Suppressor macrophage treated with lipopolysaccharide for 1 hour (primary cell): ENCODE measurements around the gene LIPF.
A peak's percentile ranks its signal among the peaks of the same experiment; 100 is the strongest.
"Not testable (repeated sequence)": the region's sequence is repeated elsewhere in the genome, so short reads cannot be mapped to it uniquely, and the experiment has no call there.

Experiments
- DNase-seq, 3 donors: peaks; one replicate each; pipeline ENCODE4 v3.0.0-alpha.2; 2020 to 2022

LIPF gene

DNA sequence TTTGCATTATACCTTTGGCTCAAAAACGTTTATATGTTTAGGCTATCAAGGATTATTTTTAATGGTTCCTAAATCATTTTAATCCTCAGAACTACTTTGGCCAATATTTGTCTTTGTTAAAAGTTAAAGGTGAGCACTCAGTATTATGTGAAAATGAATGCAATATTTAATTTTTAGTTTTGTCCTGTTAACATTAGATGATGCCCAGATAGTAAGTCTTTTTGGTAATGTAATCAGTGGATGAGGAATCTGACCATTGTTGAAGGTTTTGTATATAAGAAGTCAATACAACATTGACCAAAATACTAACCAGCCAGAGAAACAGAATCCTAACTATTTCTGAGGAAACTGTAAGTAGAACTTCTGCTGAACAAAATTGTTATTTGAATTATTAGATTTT lies at the start of gene LIPF:
Gene LIPF, plus strand, starts transcription at position 301 of the 400 bp plus-strand sequence. CDS start 2,856 bp downstream, outside the sequence.
- no peak for DNase-seq

- DNase-seq: no peak
Measured at GRCh38 chr10:88616250-88616977, 47.8 kb upstream of the LIPF start.

GRCh38 chr10:88617772-88618300 lies 46.4 kb upstream of the LIPF start:
- no peak for DNase-seq

- no peak for DNase-seq
Measured at GRCh38 chr10:88618496-88618895, 45.7 kb upstream of the LIPF start.

DNA sequence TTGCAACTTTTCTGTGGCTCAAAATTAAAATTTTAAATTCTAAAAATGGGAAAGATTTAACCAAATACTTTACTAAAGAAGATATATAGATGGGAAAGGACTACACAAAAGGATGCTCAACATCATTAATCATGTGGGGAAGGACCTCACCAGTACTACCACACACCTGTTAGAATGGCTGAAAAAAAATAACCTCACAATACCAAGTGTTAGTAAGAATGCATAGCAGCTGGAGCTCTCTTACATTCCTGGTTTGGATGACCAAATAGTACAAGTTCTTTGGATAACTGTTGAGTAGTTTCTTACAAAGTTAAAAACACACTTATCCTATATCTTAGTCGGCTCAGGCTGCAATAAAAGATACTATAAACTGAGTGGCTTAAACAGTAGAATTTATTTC lies 43.8 kb upstream of the LIPF start:
- DNase-seq: no peak

DNA sequence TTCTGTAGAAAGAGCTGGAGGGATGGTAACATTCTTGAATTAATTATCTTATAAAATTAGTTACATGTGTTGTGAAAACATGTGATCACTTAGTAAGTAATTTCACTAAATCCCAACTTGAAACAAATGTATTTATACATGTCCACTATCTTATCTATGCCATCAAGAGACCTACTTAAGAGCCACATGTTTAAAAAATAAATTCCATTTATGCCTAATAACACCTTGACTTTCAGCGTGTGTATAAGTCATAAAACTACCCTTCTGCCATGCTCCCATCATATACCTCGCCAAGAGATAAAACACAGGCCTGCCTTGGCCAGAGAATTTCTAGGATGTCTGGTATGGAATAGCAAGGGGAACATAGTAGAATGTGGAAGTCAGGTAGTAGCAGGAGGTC lies 40.4 kb upstream of the LIPF start:
- no peak for DNase-seq

- no peak for DNase-seq
Measured at GRCh38 chr10:88624840-88625239, 39.4 kb upstream of the LIPF start.

- no peak for DNase-seq
Measured at GRCh38 chr10:88640186-88640585, 24.1 kb upstream of the LIPF start.

DNA sequence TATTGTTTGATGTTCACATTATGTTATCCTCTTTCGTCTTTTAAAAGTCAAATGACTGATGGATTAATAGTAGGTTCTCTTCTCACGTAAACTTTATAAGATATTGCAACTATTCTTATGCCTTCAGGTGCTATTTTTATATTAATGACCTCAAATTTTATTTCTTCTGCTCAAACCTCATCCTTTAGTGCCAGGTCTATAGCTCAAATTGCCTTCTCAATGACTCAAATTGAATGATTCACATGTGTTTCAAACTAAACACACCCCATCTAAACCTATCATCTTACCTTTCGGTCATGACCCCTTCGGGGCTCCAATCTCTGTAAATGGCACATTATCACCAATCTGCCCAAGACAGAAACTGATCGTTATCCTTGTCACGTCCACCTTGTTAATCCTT lies 22.0 kb upstream of the LIPF start:
- no peak for DNase-seq

GRCh38 chr10:88642963-88643362 lies 21.3 kb upstream of the LIPF start:
- peak; percentile 63 to 88 (median 88) for DNase-seq

DNA sequence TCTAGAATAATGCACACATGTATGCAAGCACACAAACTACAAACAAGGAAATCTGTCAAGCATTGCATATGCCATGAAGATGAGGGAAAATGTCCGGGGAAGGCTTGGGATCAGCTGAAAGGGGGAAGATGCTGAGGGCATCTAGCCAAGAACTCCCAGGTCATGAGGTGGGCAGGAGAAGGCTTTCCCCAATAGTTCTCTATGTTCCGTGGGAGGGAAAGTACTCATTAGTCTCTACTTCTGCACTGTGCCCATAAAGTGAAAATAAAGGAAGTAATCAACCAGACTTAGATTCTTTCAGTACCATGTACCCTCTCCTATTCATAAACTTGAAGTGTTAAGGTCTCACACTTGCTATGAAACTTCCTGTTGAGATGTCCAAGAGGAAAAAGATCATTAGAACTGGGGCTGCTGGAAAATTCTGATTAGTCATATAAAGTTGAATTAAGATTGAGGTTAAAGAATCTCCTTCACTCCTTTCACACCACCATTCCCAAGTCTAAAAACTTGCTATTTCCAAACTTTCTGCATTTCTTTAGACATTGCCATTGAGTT lies 17.1 kb upstream of the LIPF start:
- DNase-seq: peak; percentile 55 to 58 (median 57)

DNA sequence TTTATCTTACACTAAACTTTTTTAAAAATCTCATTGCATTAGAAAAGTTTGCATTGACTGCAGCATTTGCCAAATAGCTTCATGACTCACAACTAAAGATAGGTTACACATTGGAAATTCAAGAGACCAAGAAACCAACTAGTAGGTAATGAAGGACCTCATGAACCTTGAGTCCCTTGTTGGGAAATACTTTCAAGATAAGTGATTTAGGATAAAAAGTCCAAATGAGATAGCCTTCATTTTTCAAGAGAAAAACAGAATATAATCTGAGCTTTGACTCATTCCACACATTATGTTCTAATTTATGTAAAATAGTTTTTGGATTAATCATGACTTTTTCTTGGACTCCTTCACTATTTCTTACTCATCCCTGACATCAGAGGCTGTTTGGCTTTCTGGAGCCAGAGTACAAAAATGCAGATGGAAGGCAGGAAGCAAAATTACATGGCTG lies 13.1 kb upstream of the LIPF start:
- peak; percentile 54 to 69 (median 67) for DNase-seq

DNA sequence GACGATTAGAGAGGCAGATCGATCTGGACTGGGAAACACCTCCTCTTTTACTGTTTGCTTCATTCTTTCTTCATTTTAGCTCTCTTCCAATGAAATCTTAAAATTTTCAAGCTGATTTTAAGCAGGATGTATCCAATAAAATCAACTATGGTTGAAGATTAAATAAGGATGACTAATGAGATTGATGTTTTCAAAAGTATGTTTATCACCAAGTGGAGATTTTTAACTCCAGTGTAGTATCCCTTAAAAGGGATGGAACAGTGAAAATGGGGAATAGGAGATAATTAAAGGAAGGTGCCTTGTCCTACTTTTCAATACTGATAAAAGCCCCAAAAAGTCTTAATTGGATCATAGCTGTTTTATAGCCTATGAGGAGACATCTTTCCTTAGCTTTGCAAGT lies 11.6 kb upstream of the LIPF start:
- no peak for DNase-seq

- DNase-seq: peak in 2 of 3 donors; percentile 7 to 32
Measured at GRCh38 chr10:88657901-88658300, 6.3 kb upstream of the LIPF start.

- no peak for DNase-seq
Measured at GRCh38 chr10:88659725-88660597, 4.3 kb upstream of the LIPF start.

GRCh38 chr10:88660598-88660884 lies 3.7 kb upstream of the LIPF start:
- no peak for DNase-seq

- DNase-seq: no peak
Measured at GRCh38 chr10:88661018-88661417, 3.2 kb upstream of the LIPF start.

- DNase-seq: peak in 1 of 3 donors; percentile 20
Measured at GRCh38 chr10:88661577-88661976, 2.7 kb upstream of the LIPF start.

DNA sequence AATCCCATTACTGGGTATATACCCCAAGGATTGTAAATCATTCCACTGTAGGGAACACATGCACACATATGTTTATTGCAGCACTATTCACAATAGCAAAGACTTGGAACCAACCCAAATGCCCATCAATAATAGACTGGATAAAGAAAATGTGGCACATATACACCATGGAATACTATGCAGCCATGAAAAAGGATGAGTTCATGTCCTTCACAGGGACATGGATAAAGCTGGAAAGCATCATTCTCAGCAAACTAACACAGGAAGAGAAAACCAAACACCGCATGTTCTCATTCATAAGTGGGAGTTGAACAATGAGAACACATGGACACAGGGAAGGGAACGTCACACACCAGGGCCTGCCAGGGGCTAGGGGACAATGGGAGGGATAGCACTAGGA lies 1.1 kb upstream of the LIPF start:
- not testable (repeated sequence) for DNase-seq

DNA sequence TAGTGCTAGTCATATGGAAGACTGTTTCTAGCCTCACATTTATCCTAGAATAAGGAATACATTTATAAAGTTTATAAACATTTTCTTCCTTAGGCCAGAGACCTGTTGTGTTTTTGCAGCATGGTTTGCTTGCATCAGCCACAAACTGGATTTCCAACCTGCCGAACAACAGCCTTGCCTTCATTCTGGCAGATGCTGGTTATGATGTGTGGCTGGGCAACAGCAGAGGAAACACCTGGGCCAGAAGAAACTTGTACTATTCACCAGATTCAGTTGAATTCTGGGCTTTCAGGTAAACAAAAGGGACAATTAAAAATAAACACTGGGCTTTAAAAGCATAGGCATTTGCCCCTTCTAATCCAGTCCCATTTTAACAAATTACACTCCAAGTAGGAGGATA lies 4.2 kb downstream of the LIPF start:
- DNase-seq: no peak

DNA sequence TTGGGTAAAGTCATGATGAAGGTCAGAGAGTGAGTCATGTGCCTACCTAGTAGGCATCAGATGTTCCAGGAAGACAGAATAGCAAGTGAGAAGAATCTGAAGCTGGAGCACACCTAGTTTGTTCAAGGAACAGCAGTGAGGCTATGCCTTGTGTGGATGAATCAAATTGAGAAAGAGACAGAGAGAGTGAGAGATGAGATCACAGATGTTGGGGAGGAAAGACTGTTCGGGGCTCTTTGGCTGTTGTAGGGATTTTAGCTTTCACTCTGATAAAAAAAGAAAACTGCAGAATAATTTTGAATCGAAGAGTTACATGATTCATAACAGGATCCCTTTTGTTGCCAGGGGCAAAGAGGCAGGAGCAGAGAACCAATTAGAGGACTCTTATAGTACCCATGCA lies 6.3 kb downstream of the LIPF start:
- no peak for DNase-seq

DNA sequence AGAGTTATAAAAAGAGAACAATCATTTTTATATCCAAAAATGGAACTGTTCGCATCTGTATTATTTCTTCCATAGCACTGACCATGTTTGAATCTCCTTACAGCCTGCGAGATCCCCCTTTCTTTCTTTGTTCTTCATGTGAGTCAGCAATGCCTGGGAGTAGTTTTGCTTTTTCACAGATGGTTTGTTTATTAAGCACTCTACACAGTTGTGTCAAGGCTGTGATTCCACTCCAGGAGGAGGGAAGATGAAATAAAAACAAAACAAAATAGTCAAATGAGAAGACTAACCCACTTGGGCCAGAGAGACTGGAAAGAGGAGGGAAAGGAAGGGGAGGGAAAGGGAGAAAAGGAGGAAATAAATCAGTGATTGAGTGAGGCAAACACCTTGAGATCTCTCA lies 7.8 kb downstream of the LIPF start:
- DNase-seq: no peak

DNA sequence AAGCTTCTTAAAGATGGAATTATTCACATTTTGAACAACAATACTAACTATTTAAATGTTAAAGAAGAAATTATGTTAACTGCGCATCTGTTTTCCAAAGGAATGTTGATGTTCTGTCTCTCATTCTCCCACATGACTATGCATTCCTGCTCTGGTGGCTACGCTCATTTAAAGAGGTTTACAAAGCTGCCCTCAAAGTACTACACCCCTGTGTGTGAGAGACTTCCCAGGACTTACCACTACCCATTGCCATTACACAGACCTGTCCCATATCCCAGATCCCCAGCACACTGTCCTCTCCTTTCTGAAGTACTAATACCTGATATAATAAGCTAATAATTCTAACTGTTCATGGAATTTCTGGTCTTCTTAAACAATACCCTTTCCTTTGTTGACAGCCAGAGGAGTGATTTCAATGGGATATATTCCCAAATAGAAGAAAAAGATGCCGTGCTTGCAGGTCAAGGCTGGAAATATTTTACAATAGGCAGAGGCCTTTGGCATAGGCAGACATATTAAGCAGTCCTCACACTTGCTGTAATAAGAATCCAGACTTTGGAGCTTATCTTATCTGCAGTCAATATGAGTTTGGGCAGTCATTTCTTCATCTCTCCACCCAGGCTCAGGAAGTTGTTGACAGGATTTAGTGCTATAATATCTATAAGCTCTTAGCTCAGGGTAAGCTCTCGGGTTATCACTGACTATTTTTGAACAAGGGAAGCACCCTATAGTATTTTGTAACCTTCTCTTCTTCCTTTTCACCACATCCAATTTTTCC lies 12.2 kb downstream of the LIPF start:
- DNase-seq: no peak
